SKM-1 treated with dmso at 0.1 percent for 144 hours (cell line): ENCODE measurements around the gene RNF227.
"Not testable (repeated sequence)": the region's sequence is repeated elsewhere in the genome, so short reads cannot be mapped to it uniquely, and the experiment has no call there.

ENCODE experiments used
- DNase-seq: peaks from one replicate; lab custom pipeline; 2025; ENCODE audit not compliant: unreplicated experiment; lab: John Stamatoyannopoulos, UW

RNF227 gene

DNA sequence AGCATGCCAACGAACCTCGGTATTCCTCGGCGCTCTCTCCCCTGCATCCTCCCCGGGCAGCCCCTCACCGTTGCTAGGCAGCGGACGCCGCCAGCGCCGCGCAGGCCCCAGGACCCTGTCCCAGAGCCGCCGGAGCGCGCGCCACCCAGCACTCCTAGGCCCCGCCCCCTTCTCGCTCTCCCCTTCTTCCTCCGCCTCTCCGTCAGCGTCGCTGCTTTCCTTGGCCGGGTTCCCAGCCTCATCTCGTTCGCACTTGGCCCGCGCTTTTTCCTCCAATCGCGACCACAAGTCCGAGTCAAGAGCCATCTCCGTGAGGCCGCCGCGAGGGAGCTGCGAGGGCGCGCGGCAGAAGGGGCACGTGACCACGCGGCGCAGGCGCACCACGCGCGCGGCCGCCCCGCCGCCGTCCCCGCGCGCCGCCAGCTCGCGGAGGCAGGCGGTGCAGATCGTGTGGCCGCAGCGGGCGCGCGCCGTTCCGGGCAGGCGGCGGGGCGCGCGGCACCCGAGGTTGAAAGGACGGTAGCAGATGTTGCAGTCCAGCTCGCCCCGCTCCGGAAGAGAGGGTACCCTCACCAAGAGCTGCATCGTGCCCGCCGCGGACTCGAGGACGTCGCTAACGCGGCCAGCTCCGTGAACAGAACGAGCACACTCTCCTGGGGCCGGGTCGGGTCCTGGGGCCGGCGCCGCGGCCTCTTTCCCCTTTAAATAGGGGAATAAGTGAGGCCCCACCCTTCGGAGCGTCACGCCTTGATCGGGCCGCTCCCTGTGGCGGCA lies at the start of gene RNF227:
TSS of gene RNF227 (minus strand) at position 679 of the 774 bp plus-strand sequence. CDS start at position 585, 94 bp downstream.
- peak; percentile 63 for DNase-seq

DNA sequence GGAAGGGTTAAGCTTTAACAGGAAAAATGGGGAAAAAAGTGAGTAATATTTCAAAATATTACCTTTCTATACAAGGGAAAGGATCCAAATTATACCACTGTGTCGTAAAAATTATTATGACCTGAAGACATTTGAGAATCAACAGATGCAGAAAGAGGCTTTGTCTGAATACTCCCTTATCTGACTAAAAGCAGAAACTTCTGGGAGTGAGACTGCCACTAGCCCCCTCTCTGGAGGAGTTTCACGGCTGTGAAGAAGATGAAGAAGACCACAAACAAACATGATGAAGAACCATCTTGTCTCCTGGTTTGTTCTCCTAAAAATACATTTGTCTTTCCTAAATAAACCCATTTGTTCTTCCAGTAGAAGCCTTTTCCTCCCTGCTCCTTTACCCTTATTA lies 45.3 kb upstream of the RNF227 start:
- DNase-seq: no peak

DNA sequence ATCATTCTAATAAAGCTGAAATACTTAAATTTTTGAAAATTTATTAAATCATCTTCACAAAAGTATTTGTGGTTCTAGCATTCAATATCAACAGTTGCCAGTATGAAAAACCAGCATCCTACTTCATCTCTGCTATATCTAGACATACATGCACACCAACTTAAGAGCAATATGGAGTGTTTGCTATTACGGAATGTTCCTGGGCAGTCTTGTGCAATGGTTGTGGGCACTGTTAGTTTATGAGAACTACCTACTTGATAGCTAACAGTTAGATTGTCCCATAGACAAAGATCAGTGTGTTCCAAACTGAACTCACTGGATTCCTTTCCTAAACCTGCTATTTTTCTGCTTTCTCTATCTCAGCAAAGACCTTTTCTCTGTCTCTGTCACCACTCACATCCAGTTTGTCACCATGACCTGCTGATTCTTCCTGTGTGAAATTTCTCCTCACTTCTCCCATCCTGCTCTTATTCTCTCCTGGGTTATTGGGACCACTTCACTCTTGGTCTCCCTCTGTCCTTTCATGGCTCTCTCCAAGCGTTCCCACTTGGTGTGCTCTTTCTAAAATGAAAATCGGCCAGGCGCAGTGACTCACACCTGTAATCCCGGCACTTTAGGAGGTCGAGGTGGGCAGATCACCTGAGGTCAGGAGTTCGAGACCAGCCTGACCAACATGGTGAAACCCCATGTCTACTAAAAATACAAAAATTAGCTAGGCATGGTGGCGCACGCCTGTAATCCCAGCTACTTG lies 43.6 kb upstream of the RNF227 start:
- DNase-seq: peak; percentile 8

DNA sequence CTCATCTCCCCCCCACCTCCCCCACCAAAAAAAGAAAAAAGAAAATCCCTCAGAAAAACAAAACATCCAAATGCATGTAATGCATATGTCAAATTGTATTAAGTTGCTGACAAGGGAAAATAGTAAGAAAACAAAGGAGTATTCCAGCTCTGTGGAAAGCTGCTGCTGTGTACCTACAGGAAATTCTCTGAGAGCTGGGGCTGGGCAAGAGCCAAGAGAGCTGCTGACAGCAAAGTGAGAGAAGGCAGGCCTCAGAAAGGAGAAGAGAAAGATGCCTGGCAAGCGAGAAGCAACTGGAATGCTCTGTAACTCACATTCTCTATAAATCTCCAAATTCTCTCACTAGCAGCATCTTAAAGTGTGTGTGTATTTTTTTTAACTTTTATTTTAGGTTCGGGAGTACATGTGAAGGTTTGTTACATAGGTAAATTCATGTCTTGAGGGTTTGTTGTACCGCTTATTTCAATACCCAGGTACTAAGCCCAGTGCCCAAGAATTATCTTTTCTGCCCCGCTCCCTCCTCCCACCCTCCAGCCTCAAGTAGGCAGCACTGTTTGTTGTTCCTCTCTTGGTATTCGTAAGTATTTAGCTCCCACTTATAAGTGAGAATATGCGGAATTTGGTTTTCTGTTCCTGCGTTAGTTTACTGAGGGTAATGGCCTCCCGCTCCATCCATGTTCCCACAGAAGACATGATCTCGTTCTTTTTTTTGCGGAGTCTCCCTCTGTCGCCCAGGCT lies 40.3 kb upstream of the RNF227 start:
- no peak for DNase-seq

DNA sequence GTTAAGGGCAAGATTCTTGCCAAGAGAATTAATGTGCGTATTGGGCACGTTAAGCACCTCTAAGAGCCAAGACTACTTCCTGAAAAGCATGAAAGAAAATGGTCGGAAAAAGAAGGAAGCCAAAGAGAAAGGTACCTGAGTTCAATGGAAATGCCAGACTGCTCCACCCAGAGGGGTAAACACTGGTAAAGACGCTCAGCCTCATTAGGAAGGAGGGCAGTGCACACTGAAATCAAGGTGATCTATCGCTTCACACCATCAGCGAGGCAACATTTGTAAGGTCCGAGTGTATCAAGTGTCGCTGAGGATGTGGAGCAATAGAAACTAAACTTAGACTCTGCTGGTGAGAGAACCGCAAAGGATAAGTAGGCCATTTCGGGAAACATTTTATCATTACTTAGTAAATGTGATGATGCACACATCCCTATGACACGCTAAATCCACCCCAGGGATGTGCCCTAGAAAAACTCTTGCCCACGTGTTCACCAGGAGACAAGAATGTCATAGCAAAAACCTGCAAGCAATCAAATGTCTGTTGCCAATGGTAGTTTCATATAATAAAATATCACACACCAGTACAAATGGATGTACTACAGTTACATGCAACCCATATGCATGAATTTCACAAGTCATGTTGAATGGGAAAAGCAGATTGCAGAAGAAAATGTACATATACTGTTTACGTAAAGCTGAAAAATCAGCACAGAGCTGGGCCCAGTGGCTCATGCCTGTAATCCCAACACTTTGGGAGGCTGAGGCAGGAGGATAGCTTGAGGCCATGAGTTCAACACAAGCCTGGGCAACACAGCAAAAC lies 39.5 kb upstream of the RNF227 start:
- no peak for DNase-seq

DNA sequence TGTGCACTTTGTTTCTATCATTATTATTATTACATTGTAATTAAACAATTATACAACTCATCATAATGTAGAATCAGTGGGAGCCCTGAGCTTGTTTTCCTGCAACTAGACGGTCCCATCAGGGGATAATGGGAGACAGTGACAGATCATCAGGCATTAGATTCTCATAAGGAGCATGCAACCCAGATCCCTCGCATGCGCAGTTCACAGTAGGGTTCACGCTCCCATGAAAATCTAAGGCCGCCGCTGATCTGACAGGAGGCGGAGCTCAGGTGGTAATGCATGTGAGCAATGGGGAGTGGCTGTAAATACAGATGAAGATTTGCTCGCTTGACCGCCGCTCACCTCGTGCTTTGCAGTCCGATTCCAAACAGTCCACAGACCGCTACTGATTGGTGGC lies 37.2 kb upstream of the RNF227 start:
- not testable (repeated sequence) for DNase-seq

DNA sequence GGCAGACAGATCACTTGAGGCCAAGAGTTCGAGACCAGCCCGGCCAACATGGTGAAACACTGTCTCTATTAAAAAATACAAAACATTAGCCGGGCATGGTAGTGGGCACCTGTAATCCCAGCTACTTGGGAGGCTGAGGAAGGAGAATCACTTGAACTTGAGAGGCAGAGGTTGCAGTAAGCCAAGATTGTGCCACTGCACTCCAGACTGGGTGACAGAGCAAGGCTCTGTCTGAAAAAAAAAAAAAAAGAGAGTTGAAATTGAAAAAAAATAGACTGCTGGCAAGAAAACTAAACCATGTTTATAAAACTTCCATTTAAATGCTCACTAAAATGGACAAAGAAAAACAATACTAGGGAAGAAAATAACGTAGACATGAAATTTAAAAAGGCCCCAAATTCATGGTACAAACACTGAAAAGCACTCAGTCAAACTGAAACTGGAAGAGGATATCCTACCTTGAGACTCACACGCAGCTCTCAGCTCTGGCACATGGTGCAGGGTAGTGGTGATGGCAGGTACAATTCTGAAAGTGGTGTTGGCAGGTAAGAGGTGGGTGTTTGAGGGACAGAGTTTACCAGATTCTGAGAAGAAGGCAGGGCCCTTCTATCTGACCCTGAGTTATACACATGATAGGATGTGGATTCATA lies 35.2 kb upstream of the RNF227 start:
- DNase-seq: no peak

DNA sequence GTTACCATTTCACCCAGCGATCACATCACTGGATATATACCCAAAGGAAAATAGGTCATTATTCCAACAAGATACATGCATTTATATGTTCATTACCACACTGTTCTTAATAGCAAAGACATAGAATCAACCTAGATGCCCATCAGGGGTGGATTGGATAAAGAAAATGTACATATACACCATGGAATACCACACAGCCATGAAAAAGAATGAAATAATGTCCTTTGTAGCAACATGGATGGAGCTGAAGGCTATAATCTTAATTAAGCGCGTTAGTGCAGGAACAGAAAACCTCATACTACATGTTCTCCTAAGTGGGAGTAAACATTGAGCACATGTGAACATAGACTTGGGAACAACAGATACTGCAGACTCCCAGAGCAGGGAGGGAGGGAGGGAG lies 34.5 kb upstream of the RNF227 start:
- DNase-seq: no peak

DNA sequence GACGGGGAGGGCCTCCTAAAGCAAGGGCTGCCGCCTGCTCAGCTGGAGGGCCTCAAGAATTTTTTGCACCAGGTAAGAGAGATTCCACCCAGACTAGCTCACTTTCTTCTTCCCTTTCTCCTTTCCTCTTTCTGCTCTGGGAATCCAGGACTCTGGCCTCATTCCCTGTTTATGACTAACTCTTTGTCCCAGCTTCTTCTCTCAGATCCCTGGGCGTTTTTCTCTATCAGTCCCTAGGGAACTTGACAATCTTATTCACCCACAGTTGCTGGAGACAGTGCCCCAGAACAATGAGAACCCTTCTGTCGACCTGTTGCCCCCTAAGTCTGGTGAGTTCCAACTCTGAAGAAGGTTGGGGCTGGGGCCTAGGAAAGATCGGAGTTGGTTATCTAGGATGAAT lies 31.6 kb upstream of the RNF227 start:
- DNase-seq: no peak

DNA sequence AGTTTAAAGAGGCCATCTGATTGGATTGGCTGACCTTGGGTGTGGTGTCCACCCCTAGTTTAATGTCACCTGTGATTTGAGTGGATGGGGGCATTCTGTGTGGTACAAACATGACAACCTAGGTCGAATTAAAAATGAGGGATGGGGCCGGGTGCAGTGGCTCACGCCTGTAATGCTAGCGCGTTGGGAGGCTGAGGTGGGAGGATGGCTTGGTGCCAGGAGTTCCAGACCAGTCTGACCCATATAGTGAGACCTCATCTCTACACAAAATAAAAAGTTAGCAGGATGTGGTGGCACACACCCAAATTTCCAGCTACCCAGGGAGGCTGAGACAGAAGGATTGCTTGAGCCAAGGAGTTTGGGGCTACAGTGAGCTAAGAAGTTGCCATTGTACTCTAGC lies 30.4 kb upstream of the RNF227 start:
- no peak for DNase-seq

DNA sequence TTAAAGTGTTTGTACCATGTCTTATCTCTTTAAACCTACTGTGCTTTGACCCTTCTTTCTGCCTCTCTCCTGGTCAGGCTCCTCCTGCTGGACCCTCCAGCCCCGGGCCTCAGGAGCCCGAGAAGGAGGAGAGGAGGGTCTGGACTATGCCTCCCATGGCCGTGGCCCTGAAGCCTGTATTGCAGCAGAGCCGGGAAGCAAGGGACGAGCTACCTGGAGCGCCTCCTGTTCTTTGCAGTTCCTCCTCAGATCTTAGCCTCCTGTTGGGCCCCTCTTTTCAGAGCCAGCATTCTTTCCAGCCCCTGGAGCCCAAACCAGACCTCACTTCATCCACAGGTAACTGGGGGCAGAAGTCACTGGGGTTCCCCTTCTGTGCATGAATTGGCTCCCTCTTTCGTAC lies 29.6 kb upstream of the RNF227 start:
- DNase-seq: no peak

DNA sequence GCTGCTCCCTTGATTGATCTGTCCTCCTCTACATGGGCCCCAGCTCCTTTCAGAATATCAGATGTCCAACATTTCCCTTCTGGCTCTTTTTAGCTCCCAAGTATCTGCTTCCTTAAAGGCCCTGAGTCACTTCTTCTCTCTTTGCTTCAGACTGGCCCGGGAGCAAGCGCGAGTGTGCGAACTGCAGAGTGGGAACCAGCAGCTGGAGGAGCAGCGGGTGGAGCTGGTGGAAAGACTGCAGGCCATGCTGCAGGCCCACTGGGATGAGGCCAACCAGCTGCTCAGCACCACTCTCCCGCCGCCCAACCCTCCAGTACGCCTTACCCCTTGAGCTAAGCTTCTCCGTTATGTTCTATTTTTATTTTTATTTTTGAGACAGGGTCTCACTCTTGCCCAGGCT lies 28.2 kb upstream of the RNF227 start:
- DNase-seq: no peak

DNA sequence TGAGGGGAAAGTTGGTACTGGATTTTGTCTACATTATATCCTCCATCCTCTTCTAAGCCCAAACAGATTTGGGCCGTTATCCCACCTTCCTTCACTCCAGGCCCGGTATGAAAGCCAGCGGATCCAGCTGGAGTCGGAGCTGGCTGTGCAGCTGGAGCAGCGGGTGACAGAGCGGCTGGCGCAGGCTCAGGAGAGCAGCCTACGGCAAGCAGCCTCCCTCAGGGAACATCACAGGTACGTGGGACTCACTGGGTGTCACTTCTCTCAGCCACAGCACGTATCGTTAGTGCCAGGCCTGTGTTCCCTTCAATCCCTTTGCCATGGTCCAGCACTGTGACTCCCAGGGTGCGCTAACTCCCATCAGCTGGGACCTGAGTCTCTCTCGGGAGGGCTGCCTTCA lies 27.2 kb upstream of the RNF227 start:
- DNase-seq: no peak

DNA sequence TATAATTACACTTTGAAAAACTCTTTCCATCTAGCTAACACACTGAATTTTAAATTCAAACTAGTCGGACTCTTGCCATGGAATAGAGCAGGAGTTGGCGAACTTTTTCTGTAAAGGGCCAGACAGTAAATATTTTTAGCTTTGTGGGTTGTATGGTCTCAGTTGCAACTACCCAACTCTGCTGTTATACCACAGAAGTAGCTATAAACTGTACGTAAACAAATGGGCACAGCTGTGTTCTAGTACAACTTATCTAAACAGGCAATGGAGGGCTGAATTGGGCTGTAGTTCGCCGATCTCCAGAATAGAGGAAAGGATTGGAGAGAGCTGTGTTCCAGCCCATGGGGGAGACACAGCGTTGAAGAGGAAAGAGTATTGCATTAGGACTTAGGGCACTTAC lies 24.7 kb upstream of the RNF227 start:
- no peak for DNase-seq

DNA sequence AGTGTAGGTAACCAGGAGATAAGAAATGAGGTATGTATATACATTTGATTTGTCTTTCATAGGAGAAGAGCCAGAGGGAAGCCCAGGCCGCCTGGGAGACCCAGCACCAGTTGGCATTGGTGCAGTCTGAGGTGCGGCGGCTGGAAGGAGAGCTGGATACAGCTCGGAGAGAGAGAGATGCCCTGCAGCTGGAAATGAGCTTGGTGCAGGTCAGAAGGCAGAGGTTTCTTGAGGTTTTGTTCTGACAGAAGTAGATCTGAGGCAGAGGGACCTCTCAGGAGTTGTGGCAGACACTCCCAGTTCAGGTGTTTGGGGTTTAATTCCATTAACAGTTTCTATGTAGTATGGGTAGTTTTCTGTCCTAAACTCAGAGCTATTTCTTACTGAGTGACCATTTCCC lies 23.9 kb upstream of the RNF227 start:
- no peak for DNase-seq

DNA sequence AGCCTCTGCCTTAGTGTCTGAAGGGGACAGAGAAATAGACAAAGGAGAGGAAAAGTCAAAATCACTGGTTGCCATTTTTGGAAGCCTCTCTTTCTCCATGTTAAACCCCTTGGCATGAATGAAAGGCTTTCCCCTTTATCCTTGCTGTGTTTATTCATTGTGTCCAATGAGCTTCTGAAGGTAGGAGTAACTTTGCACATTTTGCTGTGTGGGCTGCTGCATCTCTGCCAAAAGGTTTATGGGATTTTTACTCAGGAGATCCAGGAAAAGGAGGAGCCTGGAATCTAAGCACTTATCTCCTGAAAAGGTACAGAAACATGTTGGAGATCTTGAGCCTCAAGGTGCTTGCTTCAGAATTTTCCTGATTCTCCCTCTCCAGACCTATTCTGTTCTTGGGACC lies 19.8 kb upstream of the RNF227 start:
- no peak for DNase-seq

DNA sequence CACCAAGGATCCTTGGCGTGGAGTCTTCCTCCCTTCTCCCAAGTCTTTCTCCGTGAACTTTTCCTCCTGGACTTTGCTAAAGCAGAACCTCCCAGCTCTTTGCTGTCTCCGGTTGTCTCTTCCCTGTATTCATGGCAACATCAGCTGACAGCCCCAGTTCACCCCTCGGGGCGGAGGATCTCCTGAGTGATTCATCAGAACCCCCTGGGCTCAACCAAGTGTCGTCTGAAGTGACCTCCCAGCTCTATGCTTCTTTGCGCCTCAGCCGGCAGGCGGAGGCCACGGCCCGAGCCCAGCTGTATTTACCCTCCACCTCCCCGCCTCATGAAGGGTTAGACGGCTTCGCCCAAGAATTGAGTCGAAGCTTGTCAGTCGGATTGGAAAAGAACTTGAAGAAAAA lies 16.9 kb upstream of the RNF227 start:
- no peak for DNase-seq

DNA sequence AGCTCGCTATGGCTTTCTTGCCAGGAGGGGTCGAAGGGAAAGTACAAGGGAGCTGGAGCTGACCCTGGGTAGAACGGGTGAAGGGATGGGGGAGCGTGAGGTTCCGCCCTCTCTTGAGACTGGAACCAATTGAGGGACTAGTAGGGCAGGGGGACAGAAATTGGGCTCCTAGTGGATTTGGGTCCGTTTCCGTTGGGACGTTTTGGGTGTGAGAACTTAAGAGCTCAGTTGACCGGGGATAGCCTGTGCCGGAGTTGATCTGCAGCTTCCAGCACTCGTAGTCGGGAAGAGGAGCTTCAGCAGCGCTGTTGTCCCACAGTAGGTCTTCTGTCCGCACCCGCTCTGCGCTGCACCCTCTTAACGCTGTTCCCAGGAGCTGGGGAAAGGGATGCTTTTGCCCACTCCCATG lies 16.4 kb upstream of the RNF227 start:
- DNase-seq: no peak

DNA sequence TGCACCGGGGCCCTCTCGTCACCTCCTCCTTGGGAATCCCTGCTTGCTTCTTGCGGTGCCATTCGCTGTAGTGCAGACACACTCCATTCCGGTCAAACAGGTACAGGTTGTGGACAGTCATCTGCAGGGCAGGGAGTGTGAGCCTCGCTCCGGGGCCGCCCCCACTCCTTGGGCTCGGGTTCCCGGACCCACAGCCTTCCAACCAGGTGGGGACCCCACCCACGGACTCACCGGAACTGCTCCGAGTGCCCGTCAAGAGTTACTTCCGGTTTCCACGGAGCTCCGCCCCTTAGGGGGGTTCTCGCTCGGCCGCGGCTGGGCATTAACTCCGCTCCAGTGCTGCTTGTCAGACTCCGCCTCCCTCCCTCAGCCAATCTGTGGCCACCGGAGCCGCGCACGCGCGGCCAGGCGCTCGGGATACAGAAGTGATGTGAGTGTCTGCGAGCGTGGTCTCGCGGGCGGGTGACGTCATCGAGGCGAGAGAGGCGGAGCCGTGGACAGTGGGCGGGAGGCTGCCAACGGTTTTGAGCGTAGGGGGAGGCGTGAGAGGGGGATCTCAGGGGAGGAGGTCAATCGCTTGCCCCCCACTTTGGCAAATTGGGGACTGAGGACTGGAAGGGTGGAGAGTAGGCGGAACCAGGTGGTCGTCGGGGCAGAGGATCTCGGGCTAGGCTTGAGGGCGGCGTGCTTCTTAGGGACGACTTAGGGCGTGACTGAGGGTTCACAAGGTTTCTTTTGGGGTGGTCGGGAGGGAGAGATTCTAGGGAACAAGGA lies 15.8 kb upstream of the RNF227 start, which contains the start of the genes CNTROB and TRAPPC1:
TSS of gene CNTROB (plus strand) at position 498 of the 774 bp plus-strand sequence. CDS start 874 bp downstream, outside the sequence.
TSS of gene TRAPPC1 (minus strand) at position 238 of the 774 bp plus-strand sequence. CDS start at position 121, 117 bp downstream.
- peak; percentile 93 for DNase-seq
